HepG2 (cell line): ENCODE measurements around the gene HCFC1R1. TPM values are rescaled to one million over a fixed set of nuclear protein-coding genes. Genes with fewer than 3 reads are reported as not detected.

ENCODE experiments used
- AHR ChIP-seq: IDR thresholded peaks from 2 replicates; pipeline ENCODE4 v1.6.1; 2018; ENCODE audit warnings: missing genetic modification reagents, missing compliant biosample characterization
- ARID4A ChIP-seq: sonication (generic); formaldehyde crosslinking; IDR thresholded peaks from 2 replicates; pipeline ENCODE4 v1.5.0; 2020; ENCODE audit warnings: mild to moderate bottlenecking, missing genetic modification reagents, borderline replicate concordance
- CBX1 ChIP-seq: IDR thresholded peaks from one replicate; pipeline ENCODE4 v1.6.1; 2016; ENCODE audit warnings: antibody characterized with exemption, low read depth
- CBX5 ChIP-seq: sonication (generic); formaldehyde crosslinking; IDR thresholded peaks from 2 replicates; pipeline ENCODE4 v1.4.0; 2020; ENCODE audit warnings: missing genetic modification reagents, borderline replicate concordance
- E2F1 ChIP-seq: sonication (generic); formaldehyde crosslinking; IDR thresholded peaks from 2 replicates; pipeline ENCODE4 v1.5.0; 2020; ENCODE audit warnings: missing genetic modification reagents
- HNRNPK ChIP-seq: fragments of 200-400 bp; formaldehyde crosslinking; IDR thresholded peaks from 2 replicates; pipeline ENCODE4 v1.6.1; 2018; ENCODE audit warnings: low read length, low read depth, moderate library complexity, mild to moderate bottlenecking; ENCODE audit not compliant: poor library complexity, severe bottlenecking
- HOXA3 ChIP-seq: sonication (generic); formaldehyde crosslinking; IDR thresholded peaks from 2 replicates; pipeline ENCODE4 v1.5.0; 2020; ENCODE audit warnings: missing genetic modification reagents
- MBD4 ChIP-seq: IDR thresholded peaks from 2 replicates; pipeline ENCODE4 v1.6.1; 2012; ENCODE audit warnings: low read length, inconsistent platforms, borderline replicate concordance
- MXD3 ChIP-seq: IDR thresholded peaks from 2 replicates; pipeline ENCODE4 v1.6.1; 2016; ENCODE audit warnings: mild to moderate bottlenecking, missing biosample characterization, missing genetic modification reagents
- NKX3-1 ChIP-seq: sonication (generic); formaldehyde crosslinking; IDR thresholded peaks from 2 replicates; pipeline ENCODE4 v1.5.0; 2020; ENCODE audit warnings: missing genetic modification reagents
- POLR2AphosphoS2 ChIP-seq: IDR thresholded peaks from 2 replicates; pipeline ENCODE4 v1.6.1; 2011; ENCODE audit warnings: low read depth, low read length, improper control_type of control experiment
- POLR2AphosphoS5 ChIP-seq: IDR thresholded peaks from 2 replicates; pipeline ENCODE4 v1.6.1; 2012; ENCODE audit warnings: low read depth, low read length
- SAP130 ChIP-seq: IDR thresholded peaks from 2 replicates; pipeline ENCODE4 v1.6.1; 2016; ENCODE audit warnings: low read depth
- SP2 ChIP-seq: sonication (generic); formaldehyde crosslinking; IDR thresholded peaks from 2 replicates; pipeline ENCODE4 v1.5.1; 2020; ENCODE audit warnings: mild to moderate bottlenecking, missing genetic modification reagents
- ZMYM3 ChIP-seq: sonication (generic); formaldehyde crosslinking; IDR thresholded peaks from 2 replicates; pipeline ENCODE4 v1.5.1; 2020; ENCODE audit warnings: mild to moderate bottlenecking, missing genetic modification reagents
- ZNF230 ChIP-seq: sonication (generic); formaldehyde crosslinking; IDR thresholded peaks from 2 replicates; pipeline ENCODE4 v1.4.0; 2020; ENCODE audit warnings: mild to moderate bottlenecking, missing genetic modification reagents
- ZNF34 ChIP-seq: sonication (generic); formaldehyde crosslinking; IDR thresholded peaks from 2 replicates; pipeline ENCODE4 v1.4.0; 2020; ENCODE audit warnings: mild to moderate bottlenecking, missing genetic modification reagents, borderline replicate concordance
- ZNF800 ChIP-seq: sonication (generic); formaldehyde crosslinking; IDR thresholded peaks from 2 replicates; pipeline ENCODE4 v1.4.0; 2020; ENCODE audit warnings: missing genetic modification reagents
- polyA plus RNA-seq, 8 experiments: library from polyadenylated mRNA; depleted of rRNA in 3 of 8; stranded (reverse) in 7 of 8; unstranded in 1 of 8; fragments of >200 nt; fragmentation: Illumina TruSeq in 4 of 8; extraction: Trizol in 4 of 8; gene quantifications; 2 replicates each; pipeline versions ENCODE4 v1.2.1 to v1.2.3, GENCODE V29; 2011 to 2016; ENCODE audit warnings: low read depth in 4 of 8, missing spikeins in 1 of 8, mixed read lengths in 1 of 8; ENCODE audit not compliant: insufficient read depth in 1 of 8
- total RNA-seq, 5 experiments: library from RNA; depleted of rRNA; stranded (reverse); fragments of >200 nt; fragmentation: Illumina TruSeq; extraction: Trizol; gene quantifications; 2 replicates each; pipeline ENCODE4 v1.2.3, GENCODE V29; 2016; ENCODE audit warnings: low read depth in 1 of 5
- TF ChIP-seq, protein P1 (sequence below): sonication (generic); formaldehyde crosslinking; IDR thresholded peaks from 2 replicates; pipeline ENCODE4 v1.5.0; 2020; ENCODE audit warnings: missing genetic modification reagents
- TF ChIP-seq, protein P2 (sequence below): sonication (generic); formaldehyde crosslinking; IDR thresholded peaks from 2 replicates; pipeline ENCODE4 v1.4.0; 2020; ENCODE audit warnings: mild to moderate bottlenecking, missing genetic modification reagents

Gene HCFC1R1
- total and polyA plus RNA-seq, 2 of the 13 experiments (the other 11 are each of a cell fraction or from before 2014, with no cell fraction given) = 13.8 to 16.1 TPM

DNA sequence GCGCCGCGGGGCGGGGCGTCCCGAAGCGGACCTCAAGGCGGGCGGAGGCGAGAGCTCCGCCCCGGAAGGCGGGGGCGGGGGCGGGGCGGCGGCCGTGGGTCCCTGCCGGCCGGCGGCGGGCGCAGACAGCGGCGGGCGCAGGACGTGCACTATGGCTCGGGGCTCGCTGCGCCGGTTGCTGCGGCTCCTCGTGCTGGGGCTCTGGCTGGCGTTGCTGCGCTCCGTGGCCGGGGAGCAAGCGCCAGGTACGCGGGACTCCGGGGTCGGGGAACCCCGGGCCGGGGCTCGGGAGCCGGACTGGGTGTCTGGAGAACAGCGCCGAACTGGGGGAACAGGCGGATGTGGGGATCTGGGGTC, 3.5 kb downstream of the HCFC1R1 start, which contains the start of gene TNFRSF12A (continued):
- TF ChIP-seq POLR2AphosphoS5 (peak; percentile 40; the same call in 1 of the 2 replicates), MBD4 (no peak), POLR2AphosphoS2 (no peak), ZNF230 (CRISPR knock-in tag) (no peak), ZMYM3 (CRISPR knock-in tag) (no peak), CBX1 (no peak), NKX3-1 (CRISPR knock-in tag) (no peak; the same call in 1 of the 2 replicates), SP2 (CRISPR knock-in tag) (no peak; the same call in 1 of the 2 replicates), ZNF800 (CRISPR knock-in tag) (no peak), SAP130 (CRISPR knock-in tag) (0 out of 2 replicates have a peak, but pooled peaks have one; percentile 2), HOXA3 (CRISPR knock-in tag) (peak; percentile 26; the same call in 1 of the 2 replicates), AHR (CRISPR knock-in tag) (no peak), HNRNPK (no peak), MXD3 (CRISPR knock-in tag) (peak; percentile 52; the same call in 1 of the 2 replicates), ARID4A (CRISPR knock-in tag) (peak; percentile 78; the same call in 1 of the 2 replicates), CBX5 (CRISPR knock-in tag) (no peak), E2F1 (CRISPR knock-in tag) (no peak; the same call in 1 of the 2 replicates), ZNF34 (0 out of 2 replicates have a peak, but pooled peaks have one; percentile 39)
- TF ChIP-seq, protein P1, sequence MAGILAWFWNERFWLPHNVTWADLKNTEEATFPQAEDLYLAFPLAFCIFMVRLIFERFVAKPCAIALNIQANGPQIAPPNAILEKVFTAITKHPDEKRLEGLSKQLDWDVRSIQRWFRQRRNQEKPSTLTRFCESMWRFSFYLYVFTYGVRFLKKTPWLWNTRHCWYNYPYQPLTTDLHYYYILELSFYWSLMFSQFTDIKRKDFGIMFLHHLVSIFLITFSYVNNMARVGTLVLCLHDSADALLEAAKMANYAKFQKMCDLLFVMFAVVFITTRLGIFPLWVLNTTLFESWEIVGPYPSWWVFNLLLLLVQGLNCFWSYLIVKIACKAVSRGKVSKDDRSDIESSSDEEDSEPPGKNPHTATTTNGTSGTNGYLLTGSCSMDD (CRISPR knock-in tag) = no peak
- TF ChIP-seq, protein P2, sequence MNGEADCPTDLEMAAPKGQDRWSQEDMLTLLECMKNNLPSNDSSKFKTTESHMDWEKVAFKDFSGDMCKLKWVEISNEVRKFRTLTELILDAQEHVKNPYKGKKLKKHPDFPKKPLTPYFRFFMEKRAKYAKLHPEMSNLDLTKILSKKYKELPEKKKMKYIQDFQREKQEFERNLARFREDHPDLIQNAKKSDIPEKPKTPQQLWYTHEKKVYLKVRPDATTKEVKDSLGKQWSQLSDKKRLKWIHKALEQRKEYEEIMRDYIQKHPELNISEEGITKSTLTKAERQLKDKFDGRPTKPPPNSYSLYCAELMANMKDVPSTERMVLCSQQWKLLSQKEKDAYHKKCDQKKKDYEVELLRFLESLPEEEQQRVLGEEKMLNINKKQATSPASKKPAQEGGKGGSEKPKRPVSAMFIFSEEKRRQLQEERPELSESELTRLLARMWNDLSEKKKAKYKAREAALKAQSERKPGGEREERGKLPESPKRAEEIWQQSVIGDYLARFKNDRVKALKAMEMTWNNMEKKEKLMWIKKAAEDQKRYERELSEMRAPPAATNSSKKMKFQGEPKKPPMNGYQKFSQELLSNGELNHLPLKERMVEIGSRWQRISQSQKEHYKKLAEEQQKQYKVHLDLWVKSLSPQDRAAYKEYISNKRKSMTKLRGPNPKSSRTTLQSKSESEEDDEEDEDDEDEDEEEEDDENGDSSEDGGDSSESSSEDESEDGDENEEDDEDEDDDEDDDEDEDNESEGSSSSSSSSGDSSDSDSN = peak; percentile 75; the same call in 1 of the 2 replicates
